ENCODE results near the gene RAB37. TPM values are rescaled to one million over a fixed set of nuclear protein-coding genes. Genes with fewer than 3 reads are reported as not detected.

Gene RAB37
- polyA plus RNA-seq, 6 donors from 2014 or later = 49.2 to 85.5 (median 56.4) TPM

DNA sequence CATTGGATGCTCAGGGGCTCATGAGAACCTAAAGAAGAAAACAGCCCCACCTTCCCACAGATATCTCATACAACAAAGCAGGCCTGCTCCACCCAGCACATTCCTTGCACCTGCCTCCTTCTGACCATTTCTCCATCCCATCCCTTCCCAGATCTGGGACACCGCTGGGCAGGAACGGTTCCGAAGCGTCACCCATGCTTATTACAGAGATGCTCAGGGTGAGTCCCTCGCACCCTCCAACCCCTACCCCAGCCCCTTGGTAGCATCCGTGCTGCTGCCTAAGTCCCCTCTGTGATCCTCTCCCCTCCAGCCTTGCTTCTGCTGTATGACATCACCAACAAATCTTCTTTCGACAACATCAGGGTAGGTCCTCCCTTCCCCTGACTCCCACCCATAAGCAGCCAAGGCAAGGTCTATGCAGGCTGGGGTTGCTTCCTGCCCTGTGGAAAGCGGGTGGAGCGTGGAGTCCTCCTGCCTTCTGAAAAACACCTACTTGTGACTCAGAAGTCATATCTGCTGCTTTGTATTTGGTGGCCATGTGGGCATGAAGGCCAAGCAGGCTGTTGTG lies 6.0 kb downstream of the RAB37 start:
- no peaks in the 10 kb centered on the region for H3K27me3 Mint-ChIP-seq
- peaks cover 62 to 82% (median 74%) of the 10 kb centered on the region in 3 donors for H3K4me1 Mint-ChIP-seq
- peak overlapping the region; percentile 61 to 88 (median 76) for H3K4me3 Mint-ChIP-seq
- no peaks in the 10 kb centered on the region for H3K9me3 Mint-ChIP-seq
- H3K36me3 Mint-ChIP-seq = no peaks in the 10 kb centered on the region
- ATAC-seq (ENCODE audit: low read depth in 2 of 2) = no peak
- DNase-seq = no peak
- peak overlapping the region in 5 of 6 donors; percentile 33 to 96 (median 82) for H3K27ac Mint-ChIP-seq

DNA sequence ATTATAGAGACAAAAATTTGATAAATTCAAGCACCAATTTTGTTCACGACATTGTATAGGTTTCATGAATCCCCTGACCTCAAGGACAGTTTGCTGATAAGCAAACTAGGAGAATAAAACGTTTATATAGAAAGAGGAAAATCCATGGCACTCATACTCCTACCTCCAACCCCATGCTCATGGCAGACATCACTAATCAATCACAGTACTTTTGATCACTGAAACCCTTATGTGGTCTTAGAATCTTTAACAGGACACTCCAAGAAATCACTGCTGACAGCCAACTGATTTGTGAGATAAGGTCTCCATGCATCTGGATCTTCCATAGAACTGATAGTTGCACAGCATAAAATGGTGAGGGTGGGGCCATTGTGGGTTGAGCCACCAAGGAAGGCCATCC lies 6.7 kb downstream of the RAB37 start:
- H3K27me3 Mint-ChIP-seq = no peaks in the 10 kb centered on the region
- peak overlapping the region in 2 of 6 donors; percentile 77 to 91 for H3K27ac Mint-ChIP-seq
- H3K36me3 Mint-ChIP-seq = no peaks in the 10 kb centered on the region
- no peaks in the 10 kb centered on the region for H3K9me3 Mint-ChIP-seq
- peaks cover 55 to 76% (median 67%) of the 10 kb centered on the region in 3 donors for H3K4me1 Mint-ChIP-seq
- no peak for ATAC-seq (ENCODE audit: low read depth in 2 of 2)
- peak overlapping the region in 5 of 8 donors; percentile 35 to 83 (median 75) for H3K4me3 Mint-ChIP-seq
- no peak for DNase-seq

DNA sequence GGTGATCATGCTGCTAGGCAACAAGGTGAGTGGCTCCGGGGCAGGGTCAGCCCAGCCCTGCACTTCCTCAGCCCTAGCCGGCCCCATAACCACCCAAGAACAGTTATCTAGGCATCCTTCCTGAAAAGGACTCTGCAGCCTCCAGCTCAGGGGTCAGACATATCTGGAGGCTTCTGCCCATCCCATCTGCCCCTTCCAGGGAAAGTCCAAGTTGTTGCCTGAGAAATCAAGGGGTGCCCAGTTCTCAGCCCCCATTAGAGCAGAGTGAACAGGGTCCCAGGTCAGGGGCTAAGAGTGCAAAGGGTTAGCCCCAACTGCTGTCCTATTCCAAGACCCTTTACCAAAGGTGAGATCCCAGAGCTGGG lies 7.3 kb downstream of the RAB37 start:
- Mint-ChIP-seq H3K36me3 (no peaks in the 10 kb centered on the region), H3K4me1 (peaks cover 49 to 71% (median 61%) of the 10 kb centered on the region in 3 donors), H3K27me3 (no peaks in the 10 kb centered on the region), H3K4me3 (peak overlapping the region in 7 of 8 donors; percentile 51 to 75 (median 64)), H3K9me3 (no peaks in the 10 kb centered on the region), H3K27ac (peak overlapping the region in 2 of 6 donors; percentile 37 to 45)
- DNase-seq (no peak), ATAC-seq (ENCODE audit: low read depth in 2 of 2) (no peak)

DNA sequence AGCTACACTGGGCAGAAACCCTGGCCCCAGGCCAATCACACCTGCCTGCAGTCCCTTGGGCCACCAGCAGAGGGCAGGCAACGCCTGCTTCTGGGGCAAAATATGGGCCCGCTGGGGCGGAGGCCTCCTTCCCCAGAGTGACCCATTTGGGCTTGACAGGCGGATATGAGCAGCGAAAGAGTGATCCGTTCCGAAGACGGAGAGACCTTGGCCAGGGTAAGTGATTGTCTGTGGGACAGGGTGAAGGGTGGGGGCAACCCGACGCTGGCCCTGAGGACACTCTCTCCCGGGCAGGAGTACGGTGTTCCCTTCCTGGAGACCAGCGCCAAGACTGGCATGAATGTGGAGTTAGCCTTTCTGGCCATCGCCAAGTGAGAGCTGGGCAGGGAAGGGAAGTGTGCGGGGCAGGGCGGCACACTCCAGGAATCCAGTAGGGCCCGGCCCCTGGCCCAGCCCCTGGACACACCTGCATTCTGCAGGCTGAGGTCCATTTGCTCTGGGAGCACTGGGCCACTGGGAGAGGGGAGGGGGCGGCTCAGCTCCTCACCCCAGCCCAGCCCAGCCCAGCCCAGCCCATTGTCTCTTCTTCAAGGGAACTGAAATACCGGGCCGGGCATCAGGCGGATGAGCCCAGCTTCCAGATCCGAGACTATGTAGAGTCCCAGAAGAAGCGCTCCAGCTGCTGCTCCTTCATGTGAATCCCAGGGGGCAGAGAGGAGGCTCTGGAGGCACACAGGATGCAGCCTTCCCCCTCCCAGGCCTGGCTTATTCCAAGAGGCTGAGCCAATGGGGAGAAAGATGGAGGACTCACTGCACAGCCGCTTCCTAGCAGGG lies 7.9 kb downstream of the RAB37 start:
- Mint-ChIP-seq H3K27ac (peak overlapping the region in 5 of 6 donors; percentile 28 to 95 (median 45)), H3K9me3 (no peaks in the 10 kb centered on the region), H3K4me1 (peaks cover 53 to 71% (median 61%) of the 10 kb centered on the region in 3 donors), H3K4me3 (peak overlapping the region; percentile 22 to 80 (median 63)), H3K36me3 (no peaks in the 10 kb centered on the region), H3K27me3 (no peaks in the 10 kb centered on the region)
- peak; percentile 80 for DNase-seq
- peak; percentile 4 to 8 for ATAC-seq (ENCODE audit: low read depth in 2 of 2)

DNA sequence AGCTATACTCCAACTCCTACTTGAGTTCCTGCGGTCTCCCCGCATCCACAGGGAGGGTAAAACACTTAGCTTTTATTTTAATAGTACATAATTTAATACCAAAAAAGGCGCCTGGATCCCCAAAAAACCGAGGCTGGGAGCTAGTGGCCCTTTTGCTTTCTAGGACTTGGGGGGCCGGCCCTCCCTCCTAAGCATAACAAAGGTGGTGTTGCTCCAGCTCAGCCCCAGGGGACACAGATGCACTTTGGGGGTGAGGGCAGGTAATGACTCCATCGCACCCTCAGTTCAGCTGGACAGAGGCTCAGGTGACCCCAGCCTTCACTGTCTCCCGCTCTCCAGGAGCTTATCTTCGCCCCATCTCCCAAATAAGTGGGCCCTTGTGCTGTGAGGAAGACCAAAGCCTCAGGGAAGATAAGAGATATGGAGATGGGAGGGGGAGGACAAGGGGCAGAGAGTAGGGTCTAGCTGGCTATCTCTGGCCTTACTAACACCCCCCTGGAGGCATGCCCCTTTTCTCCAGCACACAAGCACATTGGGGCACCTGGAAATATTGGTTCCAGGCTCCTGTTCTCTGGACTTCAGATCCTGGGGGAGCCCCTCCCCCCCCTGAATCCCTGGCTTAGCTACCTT lies 8.6 kb downstream of the RAB37 start:
- H3K4me3 Mint-ChIP-seq = peak overlapping the region in 2 of 8 donors; percentile 9 to 98
- ATAC-seq (ENCODE audit: low read depth in 2 of 2) (no peak), DNase-seq (no peak)
- no peaks in the 10 kb centered on the region for H3K36me3 Mint-ChIP-seq
- H3K27me3 Mint-ChIP-seq = no peaks in the 10 kb centered on the region
- H3K4me1 Mint-ChIP-seq = peaks cover 52 to 72% (median 61%) of the 10 kb centered on the region in 3 donors
- H3K9me3 Mint-ChIP-seq = no peaks in the 10 kb centered on the region
- H3K27ac Mint-ChIP-seq = no peak overlapping the region

DNA sequence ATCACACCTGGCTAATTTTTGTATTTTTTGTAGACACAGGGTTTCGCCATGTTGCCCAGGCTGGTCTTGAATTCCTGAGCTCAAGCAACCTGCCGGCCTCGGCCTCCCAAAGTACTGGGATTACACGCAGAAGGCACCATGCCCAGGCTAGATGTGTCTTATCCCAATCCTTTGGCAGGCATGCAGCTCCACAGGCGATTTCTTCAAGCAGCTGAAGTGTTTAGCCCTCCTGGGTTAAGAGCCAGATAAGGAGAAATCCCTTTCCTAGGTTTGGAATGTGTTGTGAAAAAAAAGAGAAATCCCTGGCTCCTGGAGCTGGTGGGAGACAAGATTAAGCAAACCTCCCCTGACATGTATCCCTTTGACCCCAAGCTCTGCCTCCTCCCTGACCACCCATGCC lies 9.3 kb downstream of the RAB37 start:
- H3K27ac Mint-ChIP-seq = peak overlapping the region in 3 of 6 donors; percentile 57 to 88 (median 59)

DNA sequence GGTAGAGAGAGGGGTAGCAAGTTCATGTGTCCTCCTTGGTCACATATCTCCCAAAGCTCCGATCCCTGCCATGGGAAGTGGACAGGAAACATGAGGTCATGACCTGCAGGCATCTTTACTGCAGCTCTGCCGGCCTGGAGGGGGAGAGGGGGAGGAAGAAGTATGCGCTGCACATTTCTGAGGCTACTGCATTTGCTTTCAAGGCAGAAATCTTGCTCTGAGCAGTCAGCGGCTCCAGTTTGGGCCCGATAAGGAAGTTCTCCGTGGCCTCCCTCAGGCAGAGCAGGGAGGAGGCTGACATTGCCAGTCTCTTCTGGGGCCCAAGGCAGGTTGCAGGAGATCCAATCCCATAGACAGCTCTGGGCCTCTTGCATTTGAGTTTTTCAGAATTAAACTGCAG lies 9.9 kb downstream of the RAB37 start:
- DNase-seq = no peak
- H3K9me3 Mint-ChIP-seq = no peaks in the 10 kb centered on the region
- peak overlapping the region in 4 of 6 donors; percentile 57 to 92 (median 67) for H3K27ac Mint-ChIP-seq
- peak overlapping the region; percentile 30 to 98 (median 84) for H3K4me3 Mint-ChIP-seq
- no peaks in the 10 kb centered on the region for H3K27me3 Mint-ChIP-seq
- no peaks in the 10 kb centered on the region for H3K36me3 Mint-ChIP-seq
- ATAC-seq (ENCODE audit: low read depth in 2 of 2) = no peak
- peaks cover 55 to 75% (median 61%) of the 10 kb centered on the region in 3 donors for H3K4me1 Mint-ChIP-seq

More for the DNA sequence above, 9.3 kb downstream of the RAB37 start:
- Mint-ChIP-seq H3K4me3 (peak overlapping the region in 6 of 8 donors; percentile 60 to 98 (median 77)), H3K9me3 (no peaks in the 10 kb centered on the region), H3K4me1 (peaks cover 57 to 75% (median 61%) of the 10 kb centered on the region in 3 donors), H3K27me3 (no peaks in the 10 kb centered on the region), H3K36me3 (no peaks in the 10 kb centered on the region)
- no peak for DNase-seq
- ATAC-seq (ENCODE audit: low read depth in 2 of 2) = no peak

DNA sequence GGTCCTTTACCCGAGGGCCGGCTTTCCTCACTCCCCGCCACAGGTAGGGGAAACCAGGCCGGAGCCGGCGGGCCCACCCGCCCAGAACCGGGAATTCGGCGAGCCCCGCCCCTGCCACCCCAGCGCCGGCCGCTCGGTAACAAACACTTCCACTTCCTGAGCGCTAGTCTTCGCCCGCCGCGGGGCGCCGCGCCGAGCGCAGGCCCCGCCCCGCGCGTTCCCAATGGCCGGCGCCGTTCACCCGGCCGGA lies 11.1 kb downstream of the RAB37 start:
- peaks cover 0 to 7% of the 10 kb centered on the region in 2 donors for H3K36me3 Mint-ChIP-seq
- no peaks in the 10 kb centered on the region for H3K9me3 Mint-ChIP-seq
- no peak for DNase-seq
- H3K27me3 Mint-ChIP-seq = no peaks in the 10 kb centered on the region
- peaks cover 57 to 75% (median 60%) of the 10 kb centered on the region in 3 donors for H3K4me1 Mint-ChIP-seq
- peak overlapping the region in 2 of 6 donors; percentile 82 to 92 for H3K27ac Mint-ChIP-seq
- peak overlapping the region; percentile 75 to 98 (median 88) for H3K4me3 Mint-ChIP-seq
- no peak for ATAC-seq (ENCODE audit: low read depth in 2 of 2)

DNA sequence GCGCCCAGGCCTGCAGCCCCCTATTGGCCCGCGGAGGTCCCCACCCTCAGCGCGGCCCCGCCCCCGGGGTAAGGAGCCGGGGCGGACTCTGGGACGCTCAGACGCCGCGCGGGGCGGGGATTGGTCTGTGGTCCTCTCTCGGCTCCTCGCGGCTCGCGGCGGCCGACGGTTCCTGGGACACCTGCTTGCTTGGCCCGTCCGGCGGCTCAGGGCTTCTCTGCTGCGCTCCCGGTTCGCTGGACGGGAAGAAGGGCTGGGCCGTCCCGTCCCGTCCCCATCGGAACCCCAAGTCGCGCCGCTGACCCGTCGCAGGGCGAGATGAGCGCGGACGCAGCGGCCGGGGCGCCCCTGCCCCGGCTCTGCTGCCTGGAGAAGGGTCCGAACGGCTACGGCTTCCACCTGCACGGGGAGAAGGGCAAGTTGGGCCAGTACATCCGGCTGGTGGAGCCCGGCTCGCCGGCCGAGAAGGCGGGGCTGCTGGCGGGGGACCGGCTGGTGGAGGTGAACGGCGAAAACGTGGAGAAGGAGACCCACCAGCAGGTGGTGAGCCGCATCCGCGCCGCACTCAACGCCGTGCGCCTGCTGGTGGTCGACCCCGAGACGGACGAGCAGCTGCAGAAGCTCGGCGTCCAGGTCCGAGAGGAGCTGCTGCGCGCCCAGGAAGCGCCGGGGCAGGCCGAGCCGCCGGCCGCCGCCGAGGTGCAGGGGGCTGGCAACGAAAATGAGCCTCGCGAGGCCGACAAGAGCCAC lies 11.6 kb downstream of the RAB37 start, which contains the start of gene NHERF1:
TSS of gene NHERF1 (plus strand) at position 100 of the 750 bp plus-strand sequence. CDS start at position 319, 219 bp downstream.
- no peaks in the 10 kb centered on the region for H3K9me3 Mint-ChIP-seq
- peaks cover 0 to 7% of the 10 kb centered on the region in 2 donors for H3K36me3 Mint-ChIP-seq
- peak within 1 kb of the TSS in 5 of 6 donors; percentile 56 to 92 (median 90) for H3K27ac Mint-ChIP-seq
- ATAC-seq (ENCODE audit: low read depth in 2 of 2) (peak; percentile 90 to 91), DNase-seq (peak; percentile 96)
- peak within 1 kb of the TSS; percentile 93 to 98 (median 96) for H3K4me3 Mint-ChIP-seq
- H3K27me3 Mint-ChIP-seq = no peaks in the 10 kb centered on the region
- H3K4me1 Mint-ChIP-seq = peaks cover 54 to 75% (median 61%) of the 10 kb centered on the region in 3 donors

DNA sequence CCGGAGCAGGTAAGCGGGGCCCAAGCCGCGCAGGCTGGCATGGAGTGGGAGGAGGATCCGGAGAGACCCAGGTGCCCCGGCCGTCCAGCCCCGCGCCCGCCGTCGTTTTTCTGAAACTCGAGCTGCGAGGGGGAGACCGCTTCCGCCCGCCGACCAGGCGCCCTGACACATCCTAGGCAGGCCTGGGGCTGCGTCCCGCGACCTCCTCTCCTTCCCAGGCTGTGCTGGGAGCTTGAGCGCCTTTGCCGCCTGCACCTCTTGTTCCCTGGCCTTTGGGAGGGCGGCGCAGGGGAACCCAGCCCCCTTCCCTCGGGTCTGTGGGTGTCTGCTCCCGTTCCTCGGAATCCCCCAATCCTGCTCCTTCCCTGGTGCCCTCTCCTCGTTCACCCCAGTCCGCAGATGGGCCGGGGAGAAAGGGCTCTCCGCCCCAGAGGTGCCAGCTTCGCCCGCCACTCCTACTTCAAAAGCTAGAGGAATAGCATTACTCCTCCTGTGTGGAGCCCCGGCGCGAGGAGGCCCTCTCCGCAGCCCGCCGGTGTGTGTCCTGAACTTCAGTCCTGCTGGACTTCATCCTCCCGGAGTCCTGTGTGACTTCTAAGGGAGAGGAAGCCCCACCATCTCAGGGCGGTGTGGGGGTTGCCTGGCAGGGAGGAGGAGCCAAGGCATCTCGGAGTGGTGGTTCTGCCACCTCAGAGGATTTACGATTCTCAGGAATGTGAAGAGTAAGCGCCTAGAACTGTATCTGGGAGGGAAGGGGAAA lies 12.4 kb downstream of the RAB37 start:
- ATAC-seq (ENCODE audit: low read depth in 2 of 2) = peak in 1 of 2 donors; percentile 4

DNA sequence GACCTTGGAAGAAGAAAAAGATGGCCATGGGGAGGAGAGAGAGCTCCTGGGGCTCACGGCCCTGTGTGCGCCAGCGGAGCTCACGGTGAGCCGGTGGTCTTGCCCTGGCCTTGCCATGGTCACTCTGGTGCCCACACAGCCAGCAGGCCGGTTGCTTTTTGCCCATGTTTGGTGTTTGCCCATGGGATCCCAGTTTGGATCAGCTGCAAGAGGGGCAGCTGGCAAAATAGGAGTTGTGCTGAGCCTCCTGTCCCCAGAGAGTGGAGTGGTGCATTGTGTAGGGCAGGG lies 12.9 kb downstream of the RAB37 start:
- DNase-seq = no peak
- Mint-ChIP-seq H3K9me3 (no peaks in the 10 kb centered on the region), H3K36me3 (peaks cover 0 to 7% of the 10 kb centered on the region in 2 donors), H3K4me3 (peak overlapping the region; percentile 93 to 98 (median 96)), H3K27me3 (no peaks in the 10 kb centered on the region), H3K4me1 (peaks cover 50 to 75% (median 61%) of the 10 kb centered on the region in 3 donors), H3K27ac (peak overlapping the region in 4 of 6 donors; percentile 4 to 90 (median 56))
- ATAC-seq (ENCODE audit: low read depth in 2 of 2) = no peak

More for the DNA sequence above, 12.4 kb downstream of the RAB37 start:
- Mint-ChIP-seq H3K9me3 (no peaks in the 10 kb centered on the region), H3K4me1 (peaks cover 50 to 75% (median 61%) of the 10 kb centered on the region in 3 donors), H3K4me3 (peak overlapping the region; percentile 93 to 98 (median 96)), H3K27ac (peak overlapping the region in 5 of 6 donors; percentile 56 to 91 (median 86)), H3K27me3 (no peaks in the 10 kb centered on the region), H3K36me3 (peaks cover 0 to 7% of the 10 kb centered on the region in 2 donors)
- DNase-seq = no peak

DNA sequence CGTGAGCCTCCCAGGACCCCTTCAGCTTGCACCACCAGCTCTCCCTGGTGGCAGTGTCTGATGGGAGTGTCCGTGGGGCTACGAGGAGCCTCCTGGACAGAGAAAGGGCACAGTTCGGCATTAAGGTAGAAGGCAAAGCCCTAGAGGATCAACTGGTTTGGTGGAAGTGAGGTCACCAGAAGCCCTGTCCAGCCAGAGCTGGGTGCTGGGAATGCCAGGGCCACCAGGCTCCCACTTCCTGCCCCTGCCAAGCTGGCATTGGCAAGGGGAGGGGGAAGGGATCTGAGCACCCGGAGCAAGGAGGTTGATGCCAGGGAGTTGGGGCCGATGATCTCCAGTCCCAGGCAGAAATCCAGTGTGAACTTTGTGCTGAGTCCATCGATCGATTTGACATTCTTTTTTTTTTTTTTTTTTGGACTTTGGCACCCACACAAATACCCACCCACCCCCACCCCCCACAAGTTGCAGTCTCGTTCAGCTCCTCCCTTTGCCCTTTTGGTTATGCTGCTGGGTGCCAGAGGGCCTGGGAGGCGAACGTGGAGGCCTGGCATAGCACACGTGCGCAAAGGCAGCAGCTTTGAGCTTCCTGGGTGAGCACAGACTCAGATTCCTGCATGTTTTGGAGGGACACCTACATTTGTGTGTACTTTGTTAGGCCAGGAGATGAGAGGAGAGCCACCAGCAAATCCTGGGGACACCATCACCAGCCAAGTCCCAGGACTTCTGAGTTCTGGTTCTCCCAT lies 13.4 kb downstream of the RAB37 start:
- Mint-ChIP-seq H3K9me3 (no peaks in the 10 kb centered on the region), H3K36me3 (peaks cover 0 to 7% of the 10 kb centered on the region in 2 donors), H3K27ac (peak overlapping the region in 4 of 6 donors; percentile 26 to 73 (median 65)), H3K27me3 (no peaks in the 10 kb centered on the region), H3K4me3 (peak overlapping the region; percentile 93 to 98 (median 96)), H3K4me1 (peaks cover 55 to 79% (median 66%) of the 10 kb centered on the region in 3 donors)
- ATAC-seq (ENCODE audit: low read depth in 2 of 2) = no peak
- DNase-seq = no peak

All from naive B cell (primary cell).